Stomach (tissue), 4 donors: ENCODE results near the gene FAF2.
"Not testable (repeated sequence)": the region's sequence is repeated elsewhere in the genome, so short reads cannot be mapped to it uniquely, and the experiment has no call there.

ENCODE experiments used
- EP300 ChIP-seq: sonication (generic); formaldehyde crosslinking; IDR thresholded peaks from one replicate; pipeline ENCODE4 v1.6.1; 2017; ENCODE audit warnings: antibody characterized with exemption
- POLR2A ChIP-seq, 4 donors: fragments of 450-650 bp; IDR thresholded peaks; one replicate each; pipeline ENCODE4 v1.6.1; 2016; ENCODE audit warnings: antibody characterized with exemption in 4 of 4, control low read depth in 2 of 4, mild to moderate bottlenecking in 1 of 4, moderate library complexity in 1 of 4
- POLR2AphosphoS5 ChIP-seq, 3 donors: sonication (generic); formaldehyde crosslinking; IDR thresholded peaks; one replicate each; pipeline ENCODE4 v1.6.1; 2016; ENCODE audit warnings: antibody characterized with exemption in 3 of 3
- TF ChIP-seq, protein P1 (sequence below), 7 experiments: fragments of 450-650 bp in 4 of 7; fragments of 200-600 bp in 3 of 7; sonication (generic) in 3 of 7; IDR thresholded peaks; one replicate each; pipeline ENCODE4 v1.5.1; 2016 to 2019; ENCODE audit warnings: antibody characterized with exemption in 7 of 7, control low read depth in 2 of 7, mild to moderate bottlenecking in 1 of 7

DNA sequence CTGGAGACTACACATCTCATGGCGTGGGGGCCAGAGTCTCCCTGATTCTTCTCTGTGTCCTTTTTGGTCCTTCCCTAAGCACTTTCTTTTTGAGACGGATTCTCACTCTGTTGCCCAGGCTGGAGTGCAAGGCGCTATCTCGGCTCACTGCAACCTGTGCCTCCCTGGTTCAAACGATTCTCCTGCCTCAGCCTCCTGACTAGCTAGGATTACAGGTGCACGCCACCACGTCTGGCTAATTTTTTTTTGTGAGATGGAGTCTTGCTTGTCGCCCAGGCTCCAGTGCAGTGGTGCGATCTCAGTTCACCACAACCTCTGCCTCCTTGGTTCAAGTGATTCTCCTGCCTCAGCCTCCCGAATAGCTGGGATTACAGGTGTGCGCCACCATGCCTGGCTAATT is 102.8 kb downstream of the FAF2 start:
- not testable (repeated sequence) for TF ChIP-seq EP300; POLR2A (IDR thresholded peaks at IDR 0.05); POLR2AphosphoS5 (IDR thresholded peaks at IDR 0.05)
- TF ChIP-seq, protein P1, sequence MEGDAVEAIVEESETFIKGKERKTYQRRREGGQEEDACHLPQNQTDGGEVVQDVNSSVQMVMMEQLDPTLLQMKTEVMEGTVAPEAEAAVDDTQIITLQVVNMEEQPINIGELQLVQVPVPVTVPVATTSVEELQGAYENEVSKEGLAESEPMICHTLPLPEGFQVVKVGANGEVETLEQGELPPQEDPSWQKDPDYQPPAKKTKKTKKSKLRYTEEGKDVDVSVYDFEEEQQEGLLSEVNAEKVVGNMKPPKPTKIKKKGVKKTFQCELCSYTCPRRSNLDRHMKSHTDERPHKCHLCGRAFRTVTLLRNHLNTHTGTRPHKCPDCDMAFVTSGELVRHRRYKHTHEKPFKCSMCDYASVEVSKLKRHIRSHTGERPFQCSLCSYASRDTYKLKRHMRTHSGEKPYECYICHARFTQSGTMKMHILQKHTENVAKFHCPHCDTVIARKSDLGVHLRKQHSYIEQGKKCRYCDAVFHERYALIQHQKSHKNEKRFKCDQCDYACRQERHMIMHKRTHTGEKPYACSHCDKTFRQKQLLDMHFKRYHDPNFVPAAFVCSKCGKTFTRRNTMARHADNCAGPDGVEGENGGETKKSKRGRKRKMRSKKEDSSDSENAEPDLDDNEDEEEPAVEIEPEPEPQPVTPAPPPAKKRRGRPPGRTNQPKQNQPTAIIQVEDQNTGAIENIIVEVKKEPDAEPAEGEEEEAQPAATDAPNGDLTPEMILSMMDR (IDR thresholded peaks at IDR 0.05), result not testable (repeated sequence)
